ENCODE measurements around the gene PLXNA4.

Gene PLXNA4

DNA sequence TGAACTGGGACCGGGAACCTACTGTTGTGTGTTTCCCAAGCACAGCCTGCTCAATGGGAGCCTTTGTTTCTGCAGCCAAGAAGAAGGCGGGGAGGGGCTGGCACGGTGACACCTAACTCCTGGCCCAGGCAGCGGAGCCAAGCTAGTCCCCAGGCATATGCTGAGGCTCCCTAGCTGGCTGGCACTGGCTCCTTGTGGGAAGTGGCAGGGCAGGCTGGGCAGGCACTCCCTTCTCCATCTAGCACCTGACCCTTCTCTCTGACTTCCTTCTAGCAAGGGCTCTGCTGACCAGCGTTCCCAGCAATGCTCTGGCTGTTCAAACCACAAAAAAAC is 325.0 kb downstream of the PLXNA4 start:
- H3K4me3 ChIP-seq (ENCODE audit: low read depth, low read length): no peak overlapping the region
- DNase-seq (ENCODE audit: low read depth): no peak
- TF ChIP-seq CTCF (IDR thresholded peaks at IDR 0.05; ENCODE audit: insufficient read depth, low read depth, low read length, missing control alignments): no peak

DNA sequence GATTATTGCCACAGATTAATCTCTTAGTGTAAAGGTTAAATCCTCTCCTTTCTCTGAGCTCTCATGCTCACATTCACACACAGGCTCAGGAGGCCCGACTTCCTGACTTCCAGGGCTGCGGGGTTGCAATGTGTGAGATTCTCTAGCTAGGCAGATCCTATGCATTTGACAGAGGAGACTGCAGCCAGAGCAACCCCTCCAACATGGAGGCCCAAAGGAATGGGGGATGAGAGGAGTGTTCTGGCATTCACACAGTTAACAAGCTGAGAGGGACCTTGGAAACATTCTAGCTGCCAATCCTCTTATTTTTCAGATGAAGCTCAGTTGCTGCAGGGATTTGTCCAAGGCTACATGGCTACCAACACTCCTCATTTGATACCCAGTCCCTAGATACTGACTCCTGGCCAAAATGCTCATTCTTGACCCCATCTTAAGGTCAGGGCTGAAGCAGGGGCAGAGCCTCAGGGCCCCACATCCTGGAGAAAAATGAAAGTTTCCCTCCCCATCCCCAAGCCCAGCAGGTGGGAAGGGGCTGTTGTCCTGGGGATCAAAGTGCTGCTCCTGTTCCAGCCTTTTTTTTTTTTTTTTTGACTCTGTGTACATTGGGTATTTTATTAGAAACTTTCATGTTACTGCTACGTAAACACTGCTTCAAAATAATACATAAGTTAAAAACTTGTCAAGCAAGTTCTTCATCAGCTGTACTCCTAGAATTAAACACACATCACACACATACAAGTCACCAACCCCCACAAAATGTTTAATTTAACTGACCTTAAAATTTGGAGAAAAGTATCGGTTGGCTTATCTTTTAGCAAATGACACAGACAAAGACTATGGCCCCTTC is 325.6 kb downstream of the PLXNA4 start:
- H3K4me3 ChIP-seq (ENCODE audit: low read depth, low read length): no peak overlapping the region
- no peak for TF ChIP-seq CTCF (IDR thresholded peaks at IDR 0.05; ENCODE audit: insufficient read depth, low read depth, low read length, missing control alignments)

GRCh38 chr7:132249256-132249971 is 326.9 kb downstream of the PLXNA4 start:
- H3K4me3 ChIP-seq (ENCODE audit: low read depth, low read length): no peak overlapping the region
- peak; percentile 6 for DNase-seq (ENCODE audit: low read depth)
- TF ChIP-seq CTCF (IDR thresholded peaks at IDR 0.05; ENCODE audit: insufficient read depth, low read depth, low read length, missing control alignments): no peak

More for the DNA sequence above, 325.6 kb downstream of the PLXNA4 start:
- DNase-seq (ENCODE audit: low read depth): no peak

DNA sequence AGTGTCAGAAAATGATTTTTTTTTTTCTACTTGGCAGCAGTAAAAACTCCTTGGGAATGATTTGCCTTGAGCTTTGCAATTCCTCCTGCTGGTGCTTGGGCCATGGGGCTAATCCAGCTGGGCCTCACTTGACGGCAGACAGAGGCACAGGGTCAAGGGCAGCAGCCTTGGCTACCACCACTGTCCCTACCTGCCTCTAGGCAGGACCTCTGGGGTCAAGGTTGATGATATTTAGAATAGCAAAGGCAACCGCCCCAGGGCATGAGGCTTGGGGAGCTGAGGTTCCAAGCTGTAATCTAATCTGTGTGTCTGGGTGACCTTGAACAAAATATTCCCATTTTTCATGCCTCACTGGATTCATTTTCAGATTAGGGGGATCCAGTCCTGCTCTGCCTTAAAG is 327.4 kb downstream of the PLXNA4 start:
- no peak for DNase-seq (ENCODE audit: low read depth)
- no peak overlapping the region for H3K4me3 ChIP-seq (ENCODE audit: low read depth, low read length)
- no peak for TF ChIP-seq CTCF (IDR thresholded peaks at IDR 0.05; ENCODE audit: insufficient read depth, low read depth, low read length, missing control alignments)

DNA sequence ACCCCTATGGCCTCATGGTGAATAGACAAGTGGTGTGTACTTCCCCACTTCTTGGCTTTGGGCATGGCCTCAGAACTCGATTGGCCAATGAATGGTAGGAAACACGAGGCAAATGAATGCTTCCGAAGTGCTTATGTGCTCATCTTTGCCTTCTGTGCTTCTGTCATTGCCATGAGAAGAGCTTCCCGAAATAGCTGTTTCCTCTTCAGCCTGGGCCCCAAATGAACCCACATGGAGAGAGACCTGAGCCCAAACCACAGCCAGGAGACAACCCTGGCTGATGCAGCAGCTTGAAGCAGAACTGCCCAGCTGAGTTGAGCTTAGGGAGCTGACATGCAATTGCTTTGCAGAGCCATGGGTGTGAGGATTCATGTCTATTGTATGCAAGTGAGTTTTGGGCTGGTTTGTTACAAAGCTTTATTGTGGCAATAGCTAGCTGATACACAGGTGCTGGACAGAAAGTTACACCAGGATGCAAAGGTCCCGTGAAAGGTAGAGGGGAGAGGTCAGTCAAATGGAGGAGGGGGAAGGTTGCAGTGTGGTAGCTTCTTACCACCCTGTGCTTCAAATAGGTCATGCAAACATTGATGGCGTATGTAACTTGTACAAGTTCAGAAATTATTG is 328.2 kb downstream of the PLXNA4 start:
- DNase-seq (ENCODE audit: low read depth): no peak
- no peak overlapping the region for H3K4me3 ChIP-seq (ENCODE audit: low read depth, low read length)
- no peak for TF ChIP-seq CTCF (IDR thresholded peaks at IDR 0.05; ENCODE audit: insufficient read depth, low read depth, low read length, missing control alignments)

- TF ChIP-seq CTCF (IDR thresholded peaks at IDR 0.05; ENCODE audit: insufficient read depth, low read depth, low read length, missing control alignments): no peak
- no peak overlapping the region for H3K4me3 ChIP-seq (ENCODE audit: low read depth, low read length)
- DNase-seq (ENCODE audit: low read depth): no peak
Measured at GRCh38 chr7:132246591-132246990, 329.7 kb downstream of the PLXNA4 start.

Data from GM12865 (cell line).